HUES6 (cell line): ENCODE results near the gene ANKRD11.

Source experiments
- H3K27ac ChIP-seq: 2 replicates; pipeline ENCODE4 v1.7.0; 2013; ENCODE audit warnings: low read depth, mild to moderate bottlenecking, low read length, inconsistent platforms
- H3K27me3 ChIP-seq: 2 replicates; pipeline ENCODE4 v1.6.1; 2013; ENCODE audit warnings: low read length; ENCODE audit not compliant: control insufficient read depth, insufficient read depth
- H3K36me3 ChIP-seq: 2 replicates; pipeline ENCODE4 v1.6.1; 2013; ENCODE audit warnings: low read length; ENCODE audit not compliant: control insufficient read depth, insufficient read depth
- H3K4me1 ChIP-seq: 2 replicates; pipeline ENCODE4 v1.6.1; 2013; ENCODE audit warnings: low read length; ENCODE audit not compliant: control insufficient read depth, insufficient read depth
- H3K4me3 ChIP-seq: 2 replicates; pipeline ENCODE4 v1.5.1; 2013; ENCODE audit warnings: low read depth, low read length
- H3K9ac ChIP-seq: one replicate; pipeline ENCODE4 v1.6.1; 2013; ENCODE audit warnings: mild to moderate bottlenecking, low read length
- H3K9me3 ChIP-seq: 2 replicates; pipeline ENCODE4 v1.6.1; 2013; ENCODE audit warnings: low read depth, low read length; ENCODE audit not compliant: control insufficient read depth, insufficient read depth

ANKRD11 gene

DNA sequence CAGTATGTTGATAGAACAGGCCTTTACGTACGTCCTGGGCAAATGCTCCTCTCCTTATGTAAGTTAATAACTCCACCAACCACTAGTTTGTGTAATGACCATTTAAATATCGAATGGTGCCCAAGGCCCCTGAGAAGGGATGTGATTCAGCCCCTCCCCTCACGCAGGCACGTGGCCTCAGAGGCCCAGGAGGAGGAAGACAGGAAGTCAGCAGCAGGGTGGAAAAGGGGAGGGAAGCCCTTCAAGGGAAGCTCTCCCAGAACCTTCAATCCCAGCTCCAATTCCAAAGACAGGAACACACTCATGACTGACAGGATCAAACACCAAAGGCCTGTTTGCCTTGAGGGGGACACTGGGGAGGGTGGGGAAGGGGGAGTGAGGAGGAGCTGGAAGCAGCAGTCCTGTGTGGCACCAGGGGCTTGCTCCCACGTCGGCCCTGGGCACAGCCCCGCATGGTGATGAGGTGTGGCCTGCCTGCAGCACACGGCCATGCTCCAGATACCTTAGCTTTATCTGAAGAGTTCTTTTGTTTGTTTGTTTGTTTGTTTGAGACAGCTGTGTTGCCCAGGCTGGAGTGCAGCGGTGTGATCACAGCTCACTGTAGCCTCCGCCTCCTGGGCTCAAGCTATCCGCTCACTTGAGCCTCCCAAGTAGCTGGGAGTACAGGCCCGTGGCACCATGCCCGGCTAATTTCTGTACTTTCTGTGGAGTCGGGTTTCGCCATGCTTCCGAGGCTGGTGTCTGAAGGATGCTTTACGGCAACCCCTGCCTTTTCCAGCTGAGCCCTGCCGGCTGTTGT, 167.8 kb downstream of the ANKRD11 start:
- peak overlapping the region; percentile 18 for H3K9ac ChIP-seq
- H3K4me1 ChIP-seq: peaks cover 88% of the 10 kb centered on the region
- H3K27ac ChIP-seq: peak overlapping the region; percentile 67; the same call in 1 of the 2 replicates

DNA sequence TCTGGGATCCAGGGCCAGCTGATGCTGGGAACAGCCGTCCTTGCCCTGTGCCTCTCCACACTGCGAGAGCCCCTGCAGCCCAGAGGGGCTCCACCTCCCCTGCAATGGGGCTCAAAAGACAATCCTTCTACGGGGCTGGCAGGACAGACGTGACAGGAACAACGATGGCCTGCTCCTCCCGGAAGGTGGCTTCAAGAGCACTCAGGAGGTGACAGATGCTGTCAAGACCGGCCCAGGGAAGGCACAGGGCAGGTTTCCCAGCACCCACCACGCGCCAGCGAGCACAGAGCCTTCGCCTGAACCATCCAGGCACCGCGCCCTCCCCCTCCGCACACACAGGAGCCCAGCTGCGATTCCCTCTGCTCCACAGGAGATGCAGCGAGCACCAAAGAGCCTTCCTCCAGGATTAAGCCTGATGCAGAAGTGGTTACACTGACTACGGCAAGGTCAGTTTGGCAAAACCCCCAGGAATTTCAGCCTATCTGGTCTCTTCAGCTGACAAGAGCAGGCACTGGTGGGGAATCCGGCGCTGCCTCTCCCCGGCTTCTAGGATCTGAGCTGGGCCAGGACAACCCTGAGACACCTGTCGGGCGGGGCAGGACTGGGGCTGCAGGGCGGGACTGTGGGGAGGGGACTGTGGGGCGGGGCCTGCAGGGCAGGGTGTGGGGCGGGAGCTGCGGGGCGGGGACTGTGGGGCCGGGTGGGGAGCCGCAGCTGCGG, 169.4 kb downstream of the ANKRD11 start:
- peaks cover 3% of the 10 kb centered on the region; the same call in 1 of the 2 replicates for H3K36me3 ChIP-seq
- H3K9ac ChIP-seq: peak overlapping the region; percentile 41
- H3K9me3 ChIP-seq: no peaks in the 10 kb centered on the region
- H3K4me3 ChIP-seq: peak overlapping the region; percentile 10; the same call in 1 of the 2 replicates
- peak overlapping the region; percentile 24; the same call in 1 of the 2 replicates for H3K27ac ChIP-seq
- H3K27me3 ChIP-seq: no peaks in the 10 kb centered on the region
- peaks cover 88% of the 10 kb centered on the region for H3K4me1 ChIP-seq

More for the DNA sequence above, 167.8 kb downstream of the ANKRD11 start:
- Histone ChIP-seq H3K4me3 (peak overlapping the region; percentile 13; the same call in 1 of the 2 replicates), H3K36me3 (no peaks in the 10 kb centered on the region), H3K9me3 (no peaks in the 10 kb centered on the region), H3K27me3 (no peaks in the 10 kb centered on the region)

DNA sequence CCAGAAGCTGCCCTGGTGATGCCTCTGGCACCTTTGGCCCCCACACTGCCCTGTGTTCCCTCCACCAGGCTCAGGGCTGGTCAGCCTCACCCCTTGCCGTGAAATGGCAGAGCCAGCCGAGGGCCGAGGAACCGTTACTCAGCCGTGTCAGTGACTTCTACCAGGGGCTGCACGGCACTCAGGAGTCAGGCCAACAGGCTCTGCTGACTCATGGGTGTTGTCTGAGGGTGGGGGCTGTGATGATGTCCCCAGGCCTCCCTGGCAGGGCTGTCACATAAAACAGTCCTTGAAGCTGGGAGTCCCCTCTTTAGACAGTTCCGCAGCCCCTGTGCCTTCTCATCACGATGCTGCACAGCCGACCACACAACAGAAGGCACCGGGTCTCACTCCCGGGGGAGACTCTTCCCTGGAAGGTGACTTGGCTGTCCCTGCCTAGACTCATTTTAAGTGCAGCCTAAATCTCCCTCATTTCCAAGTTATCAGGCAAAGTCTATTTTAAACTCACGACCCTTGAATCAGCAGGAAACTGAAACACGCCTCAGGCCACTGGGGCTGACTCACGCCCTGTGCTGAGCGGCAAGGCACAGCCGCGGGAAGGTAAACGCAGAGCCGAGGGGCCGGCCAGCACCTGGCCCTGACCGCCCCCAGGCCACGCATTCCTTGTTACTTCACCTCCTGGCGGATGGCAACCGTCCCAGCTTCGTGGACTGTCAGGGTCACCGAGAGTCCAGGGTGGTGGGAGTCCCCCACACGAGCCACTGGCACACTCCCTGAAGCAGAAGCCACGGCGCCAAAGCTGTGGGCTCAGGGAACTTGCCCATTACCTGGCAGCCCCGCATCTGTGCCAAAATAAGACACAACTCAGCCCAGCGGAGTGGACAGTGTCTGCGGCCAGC, 170.2 kb downstream of the ANKRD11 start:
- no peaks in the 10 kb centered on the region for H3K27me3 ChIP-seq
- peak overlapping the region; percentile 10; the same call in 1 of the 2 replicates for H3K4me3 ChIP-seq
- peaks cover 89% of the 10 kb centered on the region for H3K4me1 ChIP-seq
- peaks cover 9% of the 10 kb centered on the region; the same call in 1 of the 2 replicates for H3K36me3 ChIP-seq
- peak overlapping the region; percentile 41 for H3K9ac ChIP-seq
- H3K9me3 ChIP-seq: no peaks in the 10 kb centered on the region
- H3K27ac ChIP-seq: peak overlapping the region; percentile 32; the same call in 1 of the 2 replicates

DNA sequence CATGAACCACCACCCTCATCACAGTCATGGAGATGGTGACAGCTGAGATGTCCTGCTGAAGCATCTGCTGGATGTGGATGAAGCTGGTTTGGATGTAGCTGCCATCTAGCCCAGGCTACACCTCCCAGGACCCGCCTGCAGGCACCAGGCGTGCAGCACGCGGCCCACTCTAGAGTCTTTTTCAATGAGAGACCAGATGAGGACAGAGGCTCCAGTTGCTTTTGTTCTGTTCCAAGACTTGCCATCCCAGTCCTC, 170.8 kb downstream of the ANKRD11 start:
- peak overlapping the region; percentile 41 for H3K9ac ChIP-seq
- H3K36me3 ChIP-seq: peaks cover 9% of the 10 kb centered on the region; the same call in 1 of the 2 replicates
- H3K27me3 ChIP-seq: no peaks in the 10 kb centered on the region
- H3K9me3 ChIP-seq: no peaks in the 10 kb centered on the region
- H3K4me3 ChIP-seq: no peak overlapping the region; the same call in 1 of the 2 replicates
- H3K27ac ChIP-seq: peak overlapping the region; percentile 32; the same call in 1 of the 2 replicates
- H3K4me1 ChIP-seq: peaks cover 89% of the 10 kb centered on the region

DNA sequence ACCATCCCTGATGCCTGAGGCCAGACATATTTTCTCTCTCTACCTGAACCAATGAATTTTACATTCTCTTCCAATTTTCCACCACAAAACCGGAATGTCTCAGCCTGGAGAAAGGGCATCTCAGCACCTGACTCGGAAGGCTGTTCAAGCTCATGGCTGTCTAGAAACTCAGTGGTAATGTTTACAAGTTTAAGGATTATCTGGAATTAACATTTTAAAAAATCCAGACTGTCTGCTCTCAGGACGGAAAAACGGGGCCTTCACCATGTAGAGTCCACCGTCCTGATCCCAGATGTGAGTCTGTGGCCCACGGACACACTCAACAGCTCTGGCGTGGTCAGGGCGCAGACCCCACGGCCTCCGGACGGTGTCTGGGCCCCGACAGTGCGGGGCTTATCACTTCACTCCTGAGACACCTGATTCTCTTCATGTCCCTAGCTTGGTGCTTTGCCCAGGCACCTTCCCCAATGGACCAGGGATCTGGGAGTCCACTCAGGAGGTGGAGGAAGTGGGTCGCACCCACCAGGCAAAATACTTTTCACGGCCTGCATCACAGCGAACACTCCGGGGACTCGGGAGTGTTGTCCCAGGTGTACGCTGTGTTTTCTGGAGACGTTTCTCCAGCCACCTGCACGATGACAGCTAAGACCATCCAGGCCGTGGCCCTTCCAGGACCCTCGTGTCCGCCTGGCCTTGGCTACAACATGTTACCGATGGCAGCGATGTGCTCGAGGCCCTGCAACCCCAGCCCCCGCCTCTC, 171.3 kb downstream of the ANKRD11 start:
- Histone ChIP-seq H3K9me3 (no peaks in the 10 kb centered on the region), H3K4me1 (peaks cover 89% of the 10 kb centered on the region), H3K36me3 (peaks cover 9% of the 10 kb centered on the region; the same call in 1 of the 2 replicates), H3K9ac (no peak overlapping the region), H3K27me3 (no peaks in the 10 kb centered on the region), H3K27ac (peak overlapping the region; percentile 32; the same call in 1 of the 2 replicates), H3K4me3 (no peak overlapping the region)

DNA sequence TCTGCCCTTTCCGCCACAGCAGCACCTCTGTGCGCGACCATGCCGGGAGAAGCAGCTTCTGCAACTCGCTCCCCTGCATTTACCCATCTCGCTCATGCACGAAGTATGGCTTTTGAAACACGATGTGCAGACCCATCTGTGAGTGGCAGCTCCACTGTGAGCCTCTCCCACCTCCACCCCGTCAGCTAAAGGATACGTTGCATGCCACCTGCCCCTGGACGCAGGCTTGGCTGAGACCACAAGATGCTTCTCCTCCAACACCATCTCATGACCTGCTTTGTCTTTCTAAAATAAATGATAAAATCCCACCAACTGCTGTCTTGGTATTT, 172.0 kb downstream of the ANKRD11 start:
- Histone ChIP-seq H3K4me1 (peaks cover 82% of the 10 kb centered on the region), H3K27ac (no peak overlapping the region)

DNA sequence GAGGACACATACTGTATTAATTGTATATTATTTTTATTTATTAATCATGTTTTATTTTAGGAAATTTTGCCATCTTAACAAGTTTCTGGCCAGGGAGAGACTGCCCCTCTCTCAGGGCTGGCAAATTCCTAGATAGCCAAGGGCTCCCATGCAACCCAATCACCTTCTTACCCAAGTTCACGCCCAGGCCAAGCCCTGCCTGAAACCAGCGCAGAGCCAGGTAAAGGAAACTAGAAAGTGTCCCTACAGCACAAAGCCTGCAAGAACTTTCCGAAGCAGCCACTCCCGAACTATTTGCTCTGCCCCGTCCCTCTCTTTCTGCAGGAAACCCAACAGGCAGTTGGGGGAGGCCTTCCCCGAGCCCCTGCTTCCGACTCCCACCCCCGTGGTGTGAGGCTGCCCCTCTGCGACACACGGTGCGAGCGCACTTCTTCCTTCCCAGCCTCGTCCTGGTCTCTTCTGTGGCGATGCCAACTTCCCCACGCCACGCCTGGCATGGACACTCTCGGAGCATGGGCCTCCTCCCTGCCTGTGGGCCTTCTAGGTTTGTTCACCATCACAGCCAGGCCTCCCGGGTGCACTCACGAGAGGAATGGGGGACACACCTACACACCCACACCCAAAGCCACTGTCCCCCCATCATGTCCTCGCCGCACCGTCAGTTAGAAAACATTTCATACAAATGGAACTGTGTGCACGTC, 172.5 kb downstream of the ANKRD11 start:
- Histone ChIP-seq H3K27ac (no peak overlapping the region), H3K4me3 (no peak overlapping the region), H3K9ac (no peak overlapping the region), H3K27me3 (no peaks in the 10 kb centered on the region), H3K9me3 (no peaks in the 10 kb centered on the region), H3K4me1 (peaks cover 79% of the 10 kb centered on the region), H3K36me3 (peaks cover 18% of the 10 kb centered on the region)

More for the DNA sequence above, 172.0 kb downstream of the ANKRD11 start:
- Histone ChIP-seq H3K9me3 (no peaks in the 10 kb centered on the region), H3K27me3 (no peaks in the 10 kb centered on the region), H3K36me3 (peaks cover 12% of the 10 kb centered on the region), H3K9ac (no peak overlapping the region), H3K4me3 (no peak overlapping the region)

DNA sequence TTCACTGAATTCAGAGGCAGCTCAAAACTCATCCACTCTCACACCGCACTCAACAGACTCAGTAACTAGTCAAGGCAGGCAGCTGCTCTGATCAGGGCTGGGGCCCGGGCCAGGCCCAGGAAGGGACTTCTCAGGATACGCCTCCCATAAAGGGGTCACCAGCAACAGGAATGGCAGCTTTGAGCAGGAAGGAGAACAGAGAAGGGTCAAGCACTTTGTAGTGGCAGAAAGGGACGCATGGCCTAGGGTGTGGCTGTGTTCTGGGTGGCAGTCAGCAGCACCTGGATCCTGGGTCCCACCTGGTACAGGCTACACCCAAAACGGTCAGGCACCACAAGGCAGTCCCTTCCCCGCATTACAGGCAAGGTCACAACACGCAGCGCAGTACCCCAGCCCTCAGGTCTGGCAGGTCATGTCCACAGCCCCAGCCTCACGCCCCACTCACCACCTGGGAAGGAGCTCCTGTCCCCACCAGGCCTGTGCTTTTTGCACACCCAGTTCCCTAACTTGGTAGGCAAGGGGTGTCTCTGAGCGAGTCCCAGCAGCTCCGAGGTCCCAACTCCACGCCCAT, 173.2 kb downstream of the ANKRD11 start:
- no peak overlapping the region for H3K27ac ChIP-seq
- H3K27me3 ChIP-seq: no peaks in the 10 kb centered on the region
- no peaks in the 10 kb centered on the region for H3K9me3 ChIP-seq
- H3K4me3 ChIP-seq: no peak overlapping the region
- H3K36me3 ChIP-seq: peaks cover 24% of the 10 kb centered on the region
- H3K9ac ChIP-seq: no peak overlapping the region
- peaks cover 72% of the 10 kb centered on the region for H3K4me1 ChIP-seq

DNA sequence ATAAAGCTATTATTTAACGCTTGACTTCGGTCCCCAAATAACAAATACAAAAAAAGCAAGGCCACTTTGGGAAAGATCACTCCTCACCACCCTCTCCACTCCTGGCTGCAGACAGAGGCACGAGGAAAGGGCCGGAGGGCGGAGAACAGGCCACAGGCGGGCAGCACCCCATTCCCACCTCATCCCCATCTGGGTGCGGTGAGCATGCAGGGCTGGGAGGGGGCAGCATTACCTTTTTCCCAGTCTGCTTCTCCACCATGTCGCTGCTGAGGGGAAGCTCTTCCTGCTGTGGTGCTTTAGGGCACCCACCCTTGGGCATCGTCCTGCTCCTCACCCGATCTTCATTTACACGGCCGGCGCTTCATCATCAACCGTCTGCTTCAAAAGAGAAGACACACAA, 173.7 kb downstream of the ANKRD11 start:
- Histone ChIP-seq H3K9ac (no peak overlapping the region), H3K36me3 (peaks cover 27% of the 10 kb centered on the region), H3K27ac (no peak overlapping the region), H3K9me3 (no peaks in the 10 kb centered on the region), H3K4me3 (no peak overlapping the region), H3K4me1 (peaks cover 68% of the 10 kb centered on the region), H3K27me3 (no peaks in the 10 kb centered on the region)
